GM12801 (cell line): ENCODE results near the gene SCN8A.

Source experiments
- TF ChIP-seq, protein P1 (sequence below): IDR thresholded peaks from one replicate; pipeline ENCODE4 v1.5.1; 2011; ENCODE audit warnings: control low read depth; ENCODE audit not compliant: insufficient read length; ENCODE audit errors: extremely low read depth

SCN8A gene

DNA sequence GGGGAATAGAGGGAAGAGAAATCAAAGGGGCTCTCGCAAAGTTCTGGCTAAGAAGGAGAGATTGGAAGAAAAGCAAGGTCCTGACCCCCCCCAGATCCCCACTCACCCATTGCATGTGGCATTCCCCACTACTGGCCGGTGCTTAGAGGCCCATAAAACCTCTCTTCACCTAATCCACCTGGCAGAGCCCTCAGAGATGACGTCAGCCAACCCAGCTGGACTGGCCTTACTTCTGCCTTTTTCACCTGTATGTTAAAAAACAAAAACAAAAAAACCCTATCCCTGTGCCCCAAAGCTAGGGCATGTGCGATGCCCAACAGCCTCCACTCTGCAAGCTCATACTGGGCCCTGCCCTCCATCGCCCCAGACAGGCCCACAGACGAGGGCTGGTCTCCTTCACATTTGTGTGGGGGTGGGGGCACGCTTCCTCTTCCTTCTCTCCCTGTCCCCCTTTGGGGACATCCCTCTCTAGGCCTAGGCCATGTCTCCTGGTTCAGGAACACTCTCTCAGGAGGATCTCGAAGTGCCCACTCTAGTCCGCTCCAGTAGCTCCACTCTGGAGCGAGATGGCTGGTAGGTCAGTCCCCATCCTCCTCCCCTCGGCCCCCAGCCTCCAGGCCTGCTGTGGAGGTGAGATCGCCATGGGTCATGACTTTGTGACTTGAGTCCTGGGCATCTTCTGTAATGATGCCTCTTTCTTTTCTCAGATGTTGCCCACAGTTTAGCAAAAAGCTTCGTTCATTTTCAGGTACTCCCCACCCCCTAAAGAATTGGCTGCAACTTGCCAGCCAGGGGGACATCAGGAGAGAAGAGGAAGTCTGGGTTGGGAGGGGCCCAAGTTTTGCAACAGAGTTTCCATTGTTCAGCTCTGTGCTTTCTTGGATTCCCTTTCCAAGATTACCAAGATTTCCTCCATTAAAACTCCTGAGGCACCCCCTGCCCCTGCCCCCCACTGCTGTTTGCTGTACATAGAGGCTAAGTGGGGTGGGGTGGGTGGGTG lies 220.5 kb downstream of the SCN8A start:
- TF ChIP-seq, protein P1, sequence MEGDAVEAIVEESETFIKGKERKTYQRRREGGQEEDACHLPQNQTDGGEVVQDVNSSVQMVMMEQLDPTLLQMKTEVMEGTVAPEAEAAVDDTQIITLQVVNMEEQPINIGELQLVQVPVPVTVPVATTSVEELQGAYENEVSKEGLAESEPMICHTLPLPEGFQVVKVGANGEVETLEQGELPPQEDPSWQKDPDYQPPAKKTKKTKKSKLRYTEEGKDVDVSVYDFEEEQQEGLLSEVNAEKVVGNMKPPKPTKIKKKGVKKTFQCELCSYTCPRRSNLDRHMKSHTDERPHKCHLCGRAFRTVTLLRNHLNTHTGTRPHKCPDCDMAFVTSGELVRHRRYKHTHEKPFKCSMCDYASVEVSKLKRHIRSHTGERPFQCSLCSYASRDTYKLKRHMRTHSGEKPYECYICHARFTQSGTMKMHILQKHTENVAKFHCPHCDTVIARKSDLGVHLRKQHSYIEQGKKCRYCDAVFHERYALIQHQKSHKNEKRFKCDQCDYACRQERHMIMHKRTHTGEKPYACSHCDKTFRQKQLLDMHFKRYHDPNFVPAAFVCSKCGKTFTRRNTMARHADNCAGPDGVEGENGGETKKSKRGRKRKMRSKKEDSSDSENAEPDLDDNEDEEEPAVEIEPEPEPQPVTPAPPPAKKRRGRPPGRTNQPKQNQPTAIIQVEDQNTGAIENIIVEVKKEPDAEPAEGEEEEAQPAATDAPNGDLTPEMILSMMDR, result no peak

DNA sequence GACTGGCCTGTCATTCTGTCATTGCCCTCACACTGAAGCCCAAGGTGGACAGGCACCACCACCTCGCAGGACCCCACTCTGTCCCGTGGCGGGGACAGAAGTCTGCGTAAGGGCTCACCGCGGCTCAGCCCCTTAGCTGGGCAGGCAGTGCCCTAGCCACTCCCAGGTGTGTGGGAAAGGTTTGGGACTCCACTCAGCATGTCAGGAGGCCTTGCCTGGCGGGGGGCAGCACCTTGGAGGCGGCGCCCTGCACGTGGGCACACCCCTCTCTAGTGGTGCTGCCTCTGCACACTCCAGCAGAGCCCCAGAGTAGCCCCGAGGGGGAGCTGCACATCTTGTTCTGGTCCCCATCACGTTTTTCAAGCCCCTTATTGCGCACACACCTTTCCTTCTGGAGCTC lies 221.8 kb downstream of the SCN8A start:
- TF ChIP-seq, protein P1, result no peak

DNA sequence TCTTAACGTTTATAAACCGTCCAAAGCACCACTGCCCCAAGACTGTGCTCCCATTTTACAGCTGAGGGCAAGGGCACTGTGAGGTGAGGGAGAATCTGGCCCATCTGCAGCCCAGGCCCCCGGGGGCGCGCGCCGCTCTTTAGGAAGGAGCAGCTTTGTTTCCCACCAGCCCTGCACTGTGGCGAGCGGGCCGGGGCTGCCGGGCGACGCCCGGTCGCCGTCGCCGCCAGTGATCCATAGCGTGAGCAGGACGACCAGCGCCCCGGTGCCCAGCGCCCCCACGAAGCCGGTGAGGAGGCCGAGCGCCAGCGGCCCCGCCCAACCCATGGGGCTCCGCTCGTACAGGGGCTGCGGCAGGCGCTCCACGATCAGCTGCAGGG lies 222.9 kb downstream of the SCN8A start:
- TF ChIP-seq, protein P1, result no peak

DNA sequence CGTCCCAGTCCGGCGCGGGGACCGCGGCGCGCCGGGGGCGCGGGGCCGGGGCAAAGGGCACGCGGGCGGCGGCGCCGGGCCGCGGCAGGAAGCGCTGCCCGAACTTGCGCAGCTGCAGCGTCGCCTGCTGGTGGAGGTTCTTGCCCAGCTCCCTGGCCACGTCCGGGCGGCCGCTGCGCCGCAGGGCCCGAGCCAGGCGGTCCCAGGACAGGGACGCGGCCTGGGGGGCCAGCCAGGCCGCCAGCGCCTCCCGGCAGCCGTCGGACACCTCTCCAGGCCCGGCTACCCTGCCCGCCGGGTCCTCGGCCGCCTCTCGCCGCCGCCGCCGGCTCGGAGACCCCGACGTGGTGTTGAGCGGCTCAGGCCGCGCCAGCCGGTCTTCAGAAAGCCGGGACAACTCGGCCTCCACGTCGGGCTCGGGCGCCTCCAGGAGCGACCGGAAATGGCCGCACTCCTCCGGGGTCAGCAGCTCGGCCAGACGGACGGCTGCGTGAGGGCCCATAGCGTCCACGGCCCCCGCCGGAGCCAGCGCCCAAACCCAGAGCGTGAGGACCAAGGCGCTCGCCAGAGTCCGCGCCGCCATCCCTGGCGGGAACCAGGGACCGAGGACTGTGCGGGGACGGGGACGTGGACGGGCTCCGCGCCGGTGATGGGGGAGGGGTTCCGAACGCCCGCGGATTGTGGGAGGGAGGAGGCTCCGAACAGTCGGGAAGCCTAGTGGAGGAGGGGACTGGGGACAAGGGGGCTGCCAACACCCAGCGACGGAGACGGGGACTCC lies 223.5 kb downstream of the SCN8A start:
- TF ChIP-seq, protein P1, result no peak

DNA sequence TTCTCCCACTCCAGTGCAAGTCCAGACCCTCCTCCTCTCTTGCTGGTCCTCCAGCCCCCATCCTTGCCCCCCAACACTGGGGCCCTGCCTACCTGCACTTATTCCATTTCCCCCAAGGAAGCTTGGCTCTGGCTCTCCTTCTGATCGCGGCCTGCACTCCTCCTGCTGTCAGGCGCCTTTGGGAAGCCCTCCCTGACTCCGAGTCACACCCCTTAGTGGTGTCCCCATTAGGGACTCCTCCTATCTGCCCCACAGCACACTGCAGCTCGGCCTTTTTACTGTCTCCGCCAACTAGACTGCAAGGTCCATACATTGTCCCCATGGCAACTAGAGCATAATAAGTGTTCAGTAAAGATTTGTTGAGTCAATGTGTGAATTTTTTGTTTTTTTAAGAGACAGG lies 224.5 kb downstream of the SCN8A start:
- TF ChIP-seq, protein P1, result no peak

DNA sequence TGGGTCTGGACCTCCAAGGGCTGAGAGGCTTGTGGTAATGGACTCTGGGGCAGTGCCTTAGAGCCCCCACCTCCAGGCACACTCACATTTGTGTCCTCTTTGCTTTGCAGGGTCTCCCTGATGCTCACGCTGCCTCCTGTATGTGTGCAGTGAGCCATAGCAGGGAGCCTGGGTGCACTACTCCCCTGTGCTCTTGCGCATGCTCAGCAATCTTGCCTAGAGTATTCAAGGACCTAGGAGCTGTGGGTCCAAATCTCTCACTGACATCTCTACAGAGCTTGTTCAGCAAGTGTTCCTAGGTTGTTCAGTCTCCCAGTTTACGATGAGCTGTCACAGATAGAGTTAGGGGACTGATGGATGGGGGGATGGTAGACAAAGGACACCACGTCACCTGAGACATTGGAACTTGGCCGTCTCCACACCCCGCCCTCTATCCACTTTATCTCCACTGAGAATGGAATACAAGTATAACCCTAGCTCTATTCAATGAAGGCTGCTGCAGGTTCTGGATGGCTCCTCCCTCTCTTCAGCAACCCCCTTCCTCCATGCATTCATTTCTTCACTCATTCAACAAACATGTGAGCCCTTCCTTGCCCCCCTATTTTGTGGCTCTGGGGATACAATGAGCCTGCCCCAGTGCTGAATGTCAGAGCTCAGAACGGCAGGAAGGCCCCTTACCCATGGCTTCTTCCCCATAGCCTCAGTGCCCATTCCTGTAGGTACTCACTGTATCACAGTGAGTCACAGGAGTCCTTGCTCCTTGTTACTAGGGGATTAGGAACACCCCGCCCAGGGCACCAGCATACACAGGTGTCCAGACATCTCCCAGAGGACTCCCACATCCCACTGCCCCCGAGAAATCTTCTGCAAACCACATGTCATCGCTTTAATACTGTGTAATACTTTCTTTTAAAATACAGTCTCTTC lies 226.3 kb downstream of the SCN8A start:
- TF ChIP-seq, protein P1, result no peak

DNA sequence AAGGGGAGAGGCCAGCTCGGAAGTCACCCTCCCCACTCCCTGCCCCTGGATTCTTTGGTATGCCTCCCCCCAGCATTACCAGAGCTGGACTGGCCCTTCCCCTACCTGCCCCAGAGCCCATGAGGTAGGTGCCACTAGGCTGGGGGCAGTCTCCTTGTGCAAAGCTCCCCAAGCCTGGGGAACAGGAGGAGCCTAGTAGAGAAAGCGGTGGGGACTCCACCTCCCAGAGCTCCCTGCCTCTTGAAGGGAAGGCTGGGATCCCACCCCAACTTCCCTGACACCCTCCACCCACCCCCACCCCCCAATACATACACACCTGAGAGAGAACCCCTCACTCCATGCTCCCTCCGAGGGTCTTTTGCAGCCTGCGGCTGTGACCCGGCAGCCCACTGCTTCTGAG lies 227.1 kb downstream of the SCN8A start:
- TF ChIP-seq, protein P1, result no peak
